KOPT-K1 (cell line): ENCODE data around the gene TRAF1.

ENCODE experiments used
- H3K27ac ChIP-seq: fragments of 200-600 bp; sonication (generic); 2 replicates; pipeline ENCODE4 v1.5.1; 2016; ENCODE audit warnings: antibody characterized with exemption, mild to moderate bottlenecking, low read depth, low read length; ENCODE audit not compliant: poor library complexity, severe bottlenecking
- H3K36me3 ChIP-seq: fragments of 200-600 bp; sonication (generic); 2 replicates; pipeline ENCODE4 v1.5.1; 2017; ENCODE audit warnings: antibody characterized with exemption, mild to moderate bottlenecking, low read length, moderate library complexity; ENCODE audit not compliant: insufficient read depth
- H3K9me3 ChIP-seq: fragments of 200-600 bp; sonication (generic); 2 replicates; pipeline ENCODE4 v1.5.1; 2017; ENCODE audit warnings: antibody characterized with exemption, low read length, mild to moderate bottlenecking; ENCODE audit not compliant: insufficient read depth, poor library complexity, severe bottlenecking

Gene TRAF1

DNA sequence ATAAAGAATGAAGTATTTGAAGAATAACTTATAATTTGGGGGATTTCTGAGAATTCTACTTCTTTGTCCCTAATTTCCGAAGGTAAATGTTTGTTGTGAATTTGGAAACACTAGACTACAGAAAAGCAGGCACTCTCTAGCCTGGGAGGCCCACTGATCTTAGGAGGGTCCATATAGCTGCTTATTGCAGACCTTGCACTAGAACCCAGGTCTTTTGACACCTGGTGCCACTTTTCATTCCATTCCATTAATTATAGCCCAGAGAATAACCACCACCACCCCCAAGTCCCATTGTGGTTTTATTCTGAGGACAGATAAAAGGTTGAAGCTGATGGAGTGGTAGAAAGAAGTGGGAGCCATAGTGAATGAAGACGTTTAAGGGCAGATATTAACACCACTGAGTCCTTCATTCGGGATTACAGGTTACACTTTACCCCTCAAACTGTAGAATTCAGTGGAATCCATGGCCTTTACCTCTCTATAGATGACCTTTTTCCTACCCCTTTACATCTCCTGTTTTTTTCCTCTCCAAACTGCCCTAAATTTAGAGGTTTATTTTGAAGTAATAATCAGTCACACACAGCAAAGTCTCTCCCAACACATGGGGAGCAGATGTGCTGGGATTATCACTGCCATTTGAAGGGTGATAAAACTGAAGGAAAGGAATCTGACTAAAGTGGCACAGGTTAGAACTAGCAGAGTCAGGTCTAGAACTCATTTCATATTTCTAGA, 71.8 kb downstream of the TRAF1 start:
- Histone ChIP-seq H3K27ac (no peak overlapping the region), H3K9me3 (no peaks in the 10 kb centered on the region), H3K36me3 (peaks cover 99% of the 10 kb centered on the region)

DNA sequence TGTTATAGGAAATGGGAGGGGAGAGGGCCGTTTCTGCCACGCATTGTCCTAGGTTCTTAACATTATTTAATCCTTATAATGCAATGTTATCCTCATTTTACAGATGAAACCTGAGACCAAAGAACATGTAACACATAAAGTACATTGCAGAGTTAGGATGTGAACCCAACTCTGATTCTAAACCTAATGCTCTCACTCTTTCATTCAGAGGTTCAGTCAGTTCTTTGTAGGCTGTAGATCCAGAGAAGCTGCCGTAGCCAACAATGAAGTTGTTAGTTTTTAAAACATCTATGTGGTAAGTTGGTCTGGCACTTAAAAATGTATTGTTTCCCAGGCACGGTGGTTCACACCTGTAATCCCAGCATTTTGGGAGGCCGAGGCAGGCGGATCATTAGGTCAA, 73.4 kb downstream of the TRAF1 start:
- no peak overlapping the region for H3K27ac ChIP-seq
- H3K36me3 ChIP-seq, result peaks cover 96% of the 10 kb centered on the region
- H3K9me3 ChIP-seq, result no peaks in the 10 kb centered on the region
